ENCODE measurements around the gene MAFG. TPM values are rescaled to one million over a fixed set of nuclear protein-coding genes. Genes with fewer than 3 reads are reported as not detected.

The MAFG gene
- total and polyA plus RNA-seq, 2 of the 13 experiments (the other 11 are each of a cell fraction or from before 2014, with no cell fraction given), result 14.5 to 20.0 TPM

- TF ChIP-seq KLF6 (CRISPR knock-in tag; IDR thresholded peaks at IDR 0.05) (no peak), HDAC1 (CRISPR knock-in tag; IDR thresholded peaks at IDR 0.05) (no peak; the same call in 1 of the 2 replicates), ZNF10 (CRISPR knock-in tag; IDR thresholded peaks at IDR 0.05; ENCODE audit: borderline replicate concordance, low read depth) (no peak), BCLAF1 (IDR thresholded peaks at IDR 0.05) (no peak), CENPX (CRISPR knock-in tag; IDR thresholded peaks at IDR 0.05) (no peak), SSRP1 (CRISPR knock-in tag; IDR thresholded peaks at IDR 0.05) (no peak; the same call in 1 of the 2 replicates), FLYWCH1 (CRISPR knock-in tag; IDR thresholded peaks at IDR 0.05) (no peak), ZNF609 (CRISPR knock-in tag; IDR thresholded peaks at IDR 0.05; ENCODE audit: borderline replicate concordance) (no peak), PHF21A (CRISPR knock-in tag; IDR thresholded peaks at IDR 0.05) (no peak), TEAD3 (CRISPR knock-in tag; optimal IDR thresholded peaks at IDR 0.05; ENCODE audit: borderline replicate concordance) (no peak), ZFY (CRISPR knock-in tag; IDR thresholded peaks at IDR 0.05) (peak; percentile 14), HOXA3 (CRISPR knock-in tag; IDR thresholded peaks at IDR 0.05) (peak; percentile 77), ZNF792 (CRISPR knock-in tag; IDR thresholded peaks at IDR 0.05) (no peak), CEBPB (IDR thresholded peaks at IDR 0.05; ENCODE audit: borderline replicate concordance, low read depth, low read length) (no peak), POLR2AphosphoS2 (IDR thresholded peaks at IDR 0.05; ENCODE audit: low read depth, low read length) (no peak)
- TF ChIP-seq, protein P1, sequence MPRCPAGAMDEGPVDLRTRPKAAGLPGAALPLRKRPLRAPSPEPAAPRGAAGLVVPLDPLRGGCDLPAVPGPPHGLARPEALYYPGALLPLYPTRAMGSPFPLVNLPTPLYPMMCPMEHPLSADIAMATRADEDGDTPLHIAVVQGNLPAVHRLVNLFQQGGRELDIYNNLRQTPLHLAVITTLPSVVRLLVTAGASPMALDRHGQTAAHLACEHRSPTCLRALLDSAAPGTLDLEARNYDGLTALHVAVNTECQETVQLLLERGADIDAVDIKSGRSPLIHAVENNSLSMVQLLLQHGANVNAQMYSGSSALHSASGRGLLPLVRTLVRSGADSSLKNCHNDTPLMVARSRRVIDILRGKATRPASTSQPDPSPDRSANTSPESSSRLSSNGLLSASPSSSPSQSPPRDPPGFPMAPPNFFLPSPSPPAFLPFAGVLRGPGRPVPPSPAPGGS (CRISPR knock-in tag; IDR thresholded peaks at IDR 0.05), result peak; percentile 19; the same call in 1 of the 2 replicates
- TF ChIP-seq, protein P2, sequence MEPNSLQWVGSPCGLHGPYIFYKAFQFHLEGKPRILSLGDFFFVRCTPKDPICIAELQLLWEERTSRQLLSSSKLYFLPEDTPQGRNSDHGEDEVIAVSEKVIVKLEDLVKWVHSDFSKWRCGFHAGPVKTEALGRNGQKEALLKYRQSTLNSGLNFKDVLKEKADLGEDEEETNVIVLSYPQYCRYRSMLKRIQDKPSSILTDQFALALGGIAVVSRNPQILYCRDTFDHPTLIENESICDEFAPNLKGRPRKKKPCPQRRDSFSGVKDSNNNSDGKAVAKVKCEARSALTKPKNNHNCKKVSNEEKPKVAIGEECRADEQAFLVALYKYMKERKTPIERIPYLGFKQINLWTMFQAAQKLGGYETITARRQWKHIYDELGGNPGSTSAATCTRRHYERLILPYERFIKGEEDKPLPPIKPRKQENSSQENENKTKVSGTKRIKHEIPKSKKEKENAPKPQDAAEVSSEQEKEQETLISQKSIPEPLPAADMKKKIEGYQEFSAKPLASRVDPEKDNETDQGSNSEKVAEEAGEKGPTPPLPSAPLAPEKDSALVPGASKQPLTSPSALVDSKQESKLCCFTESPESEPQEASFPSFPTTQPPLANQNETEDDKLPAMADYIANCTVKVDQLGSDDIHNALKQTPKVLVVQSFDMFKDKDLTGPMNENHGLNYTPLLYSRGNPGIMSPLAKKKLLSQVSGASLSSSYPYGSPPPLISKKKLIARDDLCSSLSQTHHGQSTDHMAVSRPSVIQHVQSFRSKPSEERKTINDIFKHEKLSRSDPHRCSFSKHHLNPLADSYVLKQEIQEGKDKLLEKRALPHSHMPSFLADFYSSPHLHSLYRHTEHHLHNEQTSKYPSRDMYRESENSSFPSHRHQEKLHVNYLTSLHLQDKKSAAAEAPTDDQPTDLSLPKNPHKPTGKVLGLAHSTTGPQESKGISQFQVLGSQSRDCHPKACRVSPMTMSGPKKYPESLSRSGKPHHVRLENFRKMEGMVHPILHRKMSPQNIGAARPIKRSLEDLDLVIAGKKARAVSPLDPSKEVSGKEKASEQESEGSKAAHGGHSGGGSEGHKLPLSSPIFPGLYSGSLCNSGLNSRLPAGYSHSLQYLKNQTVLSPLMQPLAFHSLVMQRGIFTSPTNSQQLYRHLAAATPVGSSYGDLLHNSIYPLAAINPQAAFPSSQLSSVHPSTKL (CRISPR knock-in tag; IDR thresholded peaks at IDR 0.05), result no peak
These were observed 58.1 kb downstream of the MAFG start (continued) for GRCh38 chr17:81869221-81870130.

Data from HepG2 (cell line).